Mesothelial cell of epicardium (in vitro differentiated cells): ENCODE measurements around the gene NUP214. TPM values are rescaled to one million over a fixed set of nuclear protein-coding genes. Genes with fewer than 3 reads are reported as not detected.
"Not testable (repeated sequence)": the region's sequence is repeated elsewhere in the genome, so short reads cannot be mapped to it uniquely, and the experiment has no call there.

Source experiments
- DNase-seq, 2 experiments: peaks; one replicate each; pipeline ENCODE4 v3.0.0; 2021; ENCODE audit warnings: low spot score in 2 of 2; ENCODE audit not compliant: unreplicated experiment in 2 of 2
- H3K27ac Mint-ChIP-seq: 2 replicates; pipeline ENCODE4 v1.8.0; 2021; ENCODE audit warnings: mixed read lengths
- H3K27me3 Mint-ChIP-seq: 2 replicates; pipeline ENCODE4 v1.8.0; 2021; ENCODE audit warnings: low read depth, mixed read lengths
- H3K36me3 Mint-ChIP-seq: 2 replicates; pipeline ENCODE4 v1.8.0; 2021; ENCODE audit warnings: mixed read lengths
- H3K4me1 Mint-ChIP-seq: 2 replicates; pipeline ENCODE4 v1.8.0; 2021; ENCODE audit warnings: mixed read lengths
- H3K4me3 Mint-ChIP-seq: 2 replicates; pipeline ENCODE4 v1.8.0; 2021; ENCODE audit warnings: mild to moderate bottlenecking, moderate library complexity, mixed read lengths
- H3K9me3 Mint-ChIP-seq: 2 replicates; pipeline ENCODE4 v1.8.0; 2021; ENCODE audit warnings: mixed read lengths
- CTCF ChIP-seq: fragments of 200-600 bp; sonication (generic); IDR thresholded peaks from one replicate; pipeline ENCODE4 v1.5.0; 2021; ENCODE audit warnings: antibody characterized with exemption; ENCODE audit not compliant: unreplicated experiment
- total RNA-seq: library from RNA; stranded (reverse); gene quantifications from 3 replicates; pipeline ENCODE4 v1.2.1, GENCODE V29; 2021

NUP214 gene
- total RNA-seq, 1 donor from 2014 or later: 69.4 TPM

- Mint-ChIP-seq H3K27me3 (no peaks in the 10 kb centered on the region), H3K4me1 (peaks cover 1% of the 10 kb centered on the region), H3K27ac (no peak overlapping the region), H3K36me3 (no peaks in the 10 kb centered on the region), H3K9me3 (no peaks in the 10 kb centered on the region), H3K4me3 (no peak overlapping the region)
- TF ChIP-seq CTCF: no peak
- DNase-seq: no peak
These were observed 135.5 kb downstream of the NUP214 start for GRCh38 chr9:131260751-131261452.

DNA sequence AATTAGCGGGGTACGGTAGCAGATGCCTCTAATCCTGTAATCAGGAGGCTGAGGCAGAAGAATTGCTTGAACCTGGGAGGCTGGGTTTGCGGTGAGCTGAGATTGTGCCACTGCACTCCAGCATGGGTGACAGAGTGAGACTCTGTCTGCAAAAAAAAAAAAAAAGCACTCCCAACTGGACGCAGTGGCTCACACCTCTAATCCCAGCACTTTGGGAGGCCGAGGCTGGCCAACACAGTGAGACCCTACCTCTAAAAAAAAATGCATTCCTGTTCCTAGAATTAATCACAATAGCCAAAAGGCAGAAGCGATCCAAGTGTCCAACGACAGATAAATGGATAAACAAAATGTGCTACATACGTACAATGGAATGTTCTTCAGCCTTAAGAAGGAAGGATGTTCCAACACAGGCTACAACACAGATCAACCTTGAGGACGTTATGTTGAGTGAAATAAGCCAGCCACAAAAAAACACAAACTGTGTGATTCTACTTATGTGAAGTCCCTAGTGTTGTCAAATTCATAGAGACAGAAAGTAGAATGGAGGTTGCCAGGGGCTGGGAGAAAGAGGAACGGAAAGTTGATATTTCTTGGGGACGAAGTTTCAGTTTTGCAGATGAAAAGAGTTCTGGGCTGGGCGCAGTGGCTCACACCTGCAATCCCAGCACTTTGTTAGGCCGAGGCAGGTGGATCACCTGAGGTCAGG is 137.1 kb downstream of the NUP214 start:
- no peak for TF ChIP-seq CTCF
- Mint-ChIP-seq H3K27me3 (no peaks in the 10 kb centered on the region), H3K9me3 (no peaks in the 10 kb centered on the region), H3K27ac (no peak overlapping the region), H3K4me3 (no peak overlapping the region), H3K4me1 (no peaks in the 10 kb centered on the region), H3K36me3 (no peaks in the 10 kb centered on the region)
- DNase-seq: no peak

- H3K36me3 Mint-ChIP-seq, H3K9me3 Mint-ChIP-seq, H3K27ac Mint-ChIP-seq, H3K4me1 Mint-ChIP-seq, DNase-seq, H3K27me3 Mint-ChIP-seq, H3K4me3 Mint-ChIP-seq: not testable (repeated sequence)
These were observed 137.6 kb downstream of the NUP214 start for GRCh38 chr9:131263033-131263343.

- Mint-ChIP-seq H3K4me3 (no peak overlapping the region), H3K36me3 (no peaks in the 10 kb centered on the region), H3K9me3 (no peaks in the 10 kb centered on the region), H3K27ac (no peak overlapping the region), H3K27me3 (no peaks in the 10 kb centered on the region), H3K4me1 (no peaks in the 10 kb centered on the region)
- DNase-seq: no peak
- TF ChIP-seq CTCF: no peak
These were observed 138.3 kb downstream of the NUP214 start for GRCh38 chr9:131263701-131264100.

- TF ChIP-seq CTCF: no peak
- DNase-seq: no peak
- Mint-ChIP-seq H3K9me3 (no peaks in the 10 kb centered on the region), H3K4me3 (no peak overlapping the region), H3K27me3 (no peaks in the 10 kb centered on the region), H3K4me1 (no peaks in the 10 kb centered on the region), H3K27ac (no peak overlapping the region), H3K36me3 (no peaks in the 10 kb centered on the region)
These were observed 138.8 kb downstream of the NUP214 start for GRCh38 chr9:131264231-131264630.
